ENCODE results near the gene PDGFRA.

- no peak for TF ChIP-seq CTCF (IDR thresholded peaks at IDR 0.05)
- no peak for TF ChIP-seq POLR2A (IDR thresholded peaks at IDR 0.05)
- no peak for TF ChIP-seq EP300 (IDR thresholded peaks at IDR 0.05; ENCODE audit: low read depth)
Measured at GRCh38 chr4:54197926-54198325, 31.2 kb upstream of the PDGFRA start.

All from transverse colon (tissue), 3 donors.